Adrenal gland (tissue), 12 donors: ENCODE measurements around the gene CCL7. TPM values are rescaled to one million over a fixed set of nuclear protein-coding genes. Genes with fewer than 3 reads are reported as not detected.
A peak's percentile ranks its signal among the peaks of the same experiment; 100 is the strongest.

ENCODE experiments used
- DNase-seq, 7 donors: peaks; one replicate each; pipeline ENCODE4 v3.0.0-alpha.2; 2019 to 2020
- H3K27ac ChIP-seq, 5 donors: fragments of 200-600 bp; sonication (generic) in 4 of 5; 1 replicate in 3 of 5; 2 replicates in 2 of 5; pipeline versions ENCODE4 v1.5.1 to v1.8.0; 2016 to 2020; ENCODE audit warnings: mild to moderate bottlenecking in 1 of 5
- H3K27me3 ChIP-seq: fragments of 200-600 bp; 2 replicates; pipeline ENCODE4 v1.8.0; 2021
- H3K36me3 ChIP-seq, 2 donors: fragments of 200-600 bp; replicated peaks in 1 of 2; 1 replicate in 1 of 2; 2 replicates in 1 of 2; pipeline versions ENCODE4 v1.5.1 to v1.8.0; 2018 to 2022
- H3K4me1 ChIP-seq, 2 donors: fragments of 200-600 bp; replicated peaks in 1 of 2; 1 replicate in 1 of 2; 2 replicates in 1 of 2; pipeline versions ENCODE4 v1.5.1 to v1.8.0; 2018 to 2021
- H3K4me3 ChIP-seq, 4 donors: fragments of 200-600 bp; sonication (generic) in 3 of 4; one replicate each; pipeline ENCODE4 v1.5.1; 2016 to 2018
- H3K9me3 ChIP-seq, 3 donors: fragments of 200-600 bp; sonication (generic) in 1 of 3; replicated peaks in 1 of 3; 1 replicate in 2 of 3; 2 replicates in 1 of 3; pipeline versions ENCODE4 v1.5.1 to v1.8.0; 2016 to 2021
- POLR2A ChIP-seq, 2 donors: fragments of 450-650 bp; IDR thresholded peaks; one replicate each; pipeline ENCODE4 v1.6.1; 2017; ENCODE audit warnings: antibody characterized with exemption in 2 of 2, mild to moderate bottlenecking in 2 of 2, moderate library complexity in 1 of 2
- WGBS, 4 donors: extraction: QIAGEN DNeasy Blood & Tissue Kit in 2 of 4; methylation state at CpG; one replicate each; pipeline versions ENCODE4 v1.1.5 to v1.1.7; 2013 to 2017; 5-methylcytosine and 5-hydroxymethylcytosine counted together
- intact Hi-C, 2 donors: fragments of 100-400 bp; cut with DNase I; formaldehyde crosslinking; loops; one replicate each; pipeline versions ENCODE4 v1.14.1 to v1.15.0; 2022 to 2023
- polyA plus RNA-seq, 3 donors: library from polyadenylated mRNA; stranded (reverse); fragments of 200-250 nt in 2 of 3; fragments of 350-450 nt in 1 of 3; fragmentation: Illumina TruSeq in 1 of 3; extraction: RNeasy Lipid Tissue Mini Kit (QIAGEN cat#74804) in 1 of 3; gene quantifications; one replicate each; pipeline ENCODE4 v1.2.3, GENCODE V29; 2013 to 2014
- total RNA-seq, 9 donors: library from RNA; depleted of rRNA in 4 of 9; stranded (reverse); fragments of >200 nt in 4 of 9; fragments of 120-200 nt in 1 of 9; fragmentation: NEBNext Ultra II Directional in 1 of 9; extraction: Animal tissue kit (Norgen Biotek cat#: 25700) in 1 of 9; gene quantifications; one replicate each; pipeline versions ENCODE4 v1.1.0 to v1.2.4, GENCODE V29; 2013 to 2023
- TF ChIP-seq, protein P1 (sequence below), 6 experiments: fragments of 450-650 bp in 4 of 6; fragments of 200-600 bp in 2 of 6; sonication (generic) in 1 of 6; IDR thresholded peaks; 1 replicate in 5 of 6; 2 replicates in 1 of 6; pipeline versions ENCODE4 v1.5.1 to v1.8.0; 2016 to 2021; ENCODE audit warnings: antibody characterized with exemption in 6 of 6, mild to moderate bottlenecking in 2 of 6, moderate library complexity in 1 of 6
- donor health status: healthy with polysubstance abuse.
- donor health status: Bipolar disorder and iron deficiency.
- donor health status: DM: yes; HTN: yes; CAD: no.
- donor health status: DM: no; HTN: no; CAD: no.
- donor health status: DM: no; HTN: no; CAD: no.
- donor health status: DM: yes; HTN: yes; CAD: no.

Gene CCL7
- total and polyA plus RNA-seq, 12 donors = 0.64 to 2.2 (median 0.74) TPM; not detected in 9

DNA sequence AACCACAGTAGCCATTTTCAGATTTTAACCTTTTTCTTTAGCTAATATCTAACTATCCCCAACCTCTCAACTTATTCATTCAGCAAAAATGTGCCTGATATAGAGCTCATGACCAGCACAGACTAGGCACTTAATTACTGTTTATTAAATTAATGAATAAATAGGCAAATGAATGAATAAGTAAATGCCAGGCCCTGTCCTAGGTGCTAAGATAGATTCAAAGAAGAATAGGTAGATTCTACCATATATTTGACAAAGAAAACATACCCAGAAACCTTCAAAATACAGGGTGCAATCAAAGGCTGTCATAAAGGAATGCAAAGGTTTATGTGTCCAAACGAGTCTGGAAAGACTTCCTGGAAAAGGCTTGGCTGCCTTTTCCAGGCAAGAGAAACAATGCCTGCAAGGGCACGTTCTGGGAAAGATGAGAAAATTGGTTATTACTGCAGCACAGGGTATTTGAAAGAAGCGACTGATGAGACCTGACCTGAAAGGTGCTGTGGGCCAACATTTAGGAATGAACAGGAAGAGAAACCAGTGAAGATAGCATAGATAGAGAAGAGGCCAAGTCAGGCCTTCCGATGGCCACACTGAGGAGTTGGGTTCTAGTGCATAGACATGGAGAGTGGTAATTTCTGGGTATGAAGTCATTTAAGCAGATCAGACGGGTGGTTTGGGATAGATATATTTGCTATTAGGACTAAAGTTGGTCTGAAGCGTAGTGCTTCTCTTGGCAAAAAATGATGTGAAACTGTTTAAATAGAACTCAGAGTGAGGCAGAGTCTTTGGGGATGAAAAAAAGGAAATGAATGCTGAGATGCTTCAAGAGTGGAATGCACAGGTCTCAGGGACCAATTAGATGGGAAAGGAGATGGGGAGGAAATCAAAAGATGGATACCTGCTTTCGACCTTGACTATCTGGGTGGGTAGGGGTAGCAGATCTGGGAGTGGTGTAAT, 26.4 kb upstream of the CCL7 start:
- WGBS, 4 donors = 69 to 77% (median 75%) methylated on average over 7 of the region's 7 CpGs
- Histone ChIP-seq H3K27me3 (no peaks in the 10 kb centered on the region), H3K27ac (peak overlapping the region in 1 of 5 donors; percentile 88), H3K4me1 (peaks cover 13 to 41% of the 10 kb centered on the region in 2 donors), H3K9me3 (no peaks in the 10 kb centered on the region), H3K4me3 (no peak overlapping the region), H3K36me3 (no peaks in the 10 kb centered on the region)
- TF ChIP-seq, protein P1, sequence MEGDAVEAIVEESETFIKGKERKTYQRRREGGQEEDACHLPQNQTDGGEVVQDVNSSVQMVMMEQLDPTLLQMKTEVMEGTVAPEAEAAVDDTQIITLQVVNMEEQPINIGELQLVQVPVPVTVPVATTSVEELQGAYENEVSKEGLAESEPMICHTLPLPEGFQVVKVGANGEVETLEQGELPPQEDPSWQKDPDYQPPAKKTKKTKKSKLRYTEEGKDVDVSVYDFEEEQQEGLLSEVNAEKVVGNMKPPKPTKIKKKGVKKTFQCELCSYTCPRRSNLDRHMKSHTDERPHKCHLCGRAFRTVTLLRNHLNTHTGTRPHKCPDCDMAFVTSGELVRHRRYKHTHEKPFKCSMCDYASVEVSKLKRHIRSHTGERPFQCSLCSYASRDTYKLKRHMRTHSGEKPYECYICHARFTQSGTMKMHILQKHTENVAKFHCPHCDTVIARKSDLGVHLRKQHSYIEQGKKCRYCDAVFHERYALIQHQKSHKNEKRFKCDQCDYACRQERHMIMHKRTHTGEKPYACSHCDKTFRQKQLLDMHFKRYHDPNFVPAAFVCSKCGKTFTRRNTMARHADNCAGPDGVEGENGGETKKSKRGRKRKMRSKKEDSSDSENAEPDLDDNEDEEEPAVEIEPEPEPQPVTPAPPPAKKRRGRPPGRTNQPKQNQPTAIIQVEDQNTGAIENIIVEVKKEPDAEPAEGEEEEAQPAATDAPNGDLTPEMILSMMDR (IDR thresholded peaks at IDR 0.05) = no peak
- no peak for TF ChIP-seq POLR2A (IDR thresholded peaks at IDR 0.05)
- intact Hi-C loops = no loop called here
- no peak for DNase-seq

DNA sequence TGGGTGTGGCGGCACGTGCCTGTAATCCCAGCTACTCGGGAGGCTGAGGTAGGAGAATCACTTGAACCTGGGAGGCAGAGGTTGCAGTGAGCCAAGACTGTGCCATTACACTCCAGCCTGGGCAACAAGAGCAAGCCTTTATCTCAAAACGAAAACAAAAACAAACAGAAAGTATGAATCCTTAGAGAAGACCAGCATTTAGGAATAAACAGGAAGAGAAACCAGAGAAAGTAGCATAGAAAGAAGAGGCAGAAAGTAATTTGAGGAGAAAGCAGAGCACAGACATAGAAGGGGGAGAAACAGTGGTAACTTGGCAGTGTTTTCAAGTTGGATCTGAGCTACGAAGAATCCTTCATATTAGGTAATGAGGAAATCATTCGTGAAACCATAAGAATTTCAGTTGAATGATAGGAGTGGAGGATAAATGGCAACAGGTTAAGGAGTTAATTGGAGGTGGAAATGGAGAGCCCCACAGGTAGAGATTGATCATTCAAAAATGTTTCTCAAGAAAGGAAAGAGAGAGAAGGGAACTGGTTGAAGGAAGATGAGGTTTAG, 24.6 kb upstream of the CCL7 start:
- peak overlapping the region in 1 of 5 donors; percentile 35 for H3K27ac ChIP-seq
- no peak for DNase-seq
- TF ChIP-seq, protein P1 (IDR thresholded peaks at IDR 0.05) = no peak
- TF ChIP-seq POLR2A (IDR thresholded peaks at IDR 0.05) = no peak
- 64 to 74% (median 70%) methylated on average over 6 of the region's 6 CpGs for WGBS, 4 donors
- no peaks in the 10 kb centered on the region for H3K36me3 ChIP-seq
- intact Hi-C loops = no loop called here
- no peak overlapping the region for H3K4me3 ChIP-seq
- peaks cover 30 to 55% of the 10 kb centered on the region in 2 donors for H3K4me1 ChIP-seq
- no peaks in the 10 kb centered on the region for H3K27me3 ChIP-seq
- no peaks in the 10 kb centered on the region for H3K9me3 ChIP-seq

DNA sequence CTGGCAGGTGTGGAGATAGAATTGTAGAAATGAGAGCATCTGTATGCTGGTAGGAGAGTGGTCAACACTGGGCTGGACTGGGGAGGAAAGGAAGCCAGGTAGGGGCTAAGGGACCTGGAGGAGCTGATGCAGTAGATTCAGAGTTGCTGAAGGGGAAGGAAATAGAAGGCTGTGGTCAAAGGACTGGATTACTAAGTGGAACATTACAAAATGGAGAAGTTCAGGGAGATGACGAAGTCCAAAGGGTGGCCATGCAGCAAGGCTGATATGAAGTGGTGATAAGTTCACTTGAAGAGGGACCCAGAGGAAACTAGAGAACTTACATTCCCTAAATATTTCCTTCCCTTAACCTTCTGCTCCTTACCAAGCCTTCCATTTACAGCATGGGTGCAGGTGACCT, 23.6 kb upstream of the CCL7 start:
- DNase-seq = no peak
- Histone ChIP-seq H3K27ac (peak overlapping the region in 1 of 5 donors; percentile 42), H3K27me3 (no peaks in the 10 kb centered on the region), H3K4me3 (no peak overlapping the region), H3K36me3 (no peaks in the 10 kb centered on the region), H3K4me1 (peaks cover 33 to 55% of the 10 kb centered on the region in 2 donors), H3K9me3 (no peaks in the 10 kb centered on the region)
- intact Hi-C loops = no loop called here
- no peak for TF ChIP-seq POLR2A (IDR thresholded peaks at IDR 0.05)
- TF ChIP-seq, protein P1 (IDR thresholded peaks at IDR 0.05) = no peak
- WGBS, 4 donors = 63 to 82% (median 76%) methylated on average over 1 of the region's 1 CpG

DNA sequence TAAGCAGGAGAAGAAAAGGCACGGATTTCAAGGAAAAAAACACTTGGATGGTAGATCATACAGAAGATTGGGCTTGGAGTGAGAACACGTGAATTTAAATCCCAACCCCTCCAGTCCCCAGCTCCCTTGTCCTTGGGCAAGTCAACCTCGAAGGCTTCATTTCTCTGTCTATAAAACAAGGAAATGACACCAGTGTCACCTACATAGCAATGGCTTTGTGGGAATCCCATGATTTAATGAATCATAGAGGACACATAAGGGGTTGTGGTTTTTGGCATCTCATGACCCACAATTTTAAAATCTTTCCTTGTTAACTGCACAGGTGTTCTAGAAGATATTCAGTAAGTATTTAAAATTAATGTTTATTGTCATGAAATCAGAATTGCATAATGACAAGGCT, 23.1 kb upstream of the CCL7 start:
- DNase-seq = no peak
- 46 to 55% (median 51%) methylated on average over 3 of the region's 3 CpGs for whole genome bisulfite sequencing, 4 donors
- peak overlapping the region in 1 of 5 donors; percentile 42 for H3K27ac ChIP-seq

More for the DNA sequence above, 23.1 kb upstream of the CCL7 start:
- intact Hi-C loops = no loop called here
- H3K9me3 ChIP-seq = no peaks in the 10 kb centered on the region
- H3K36me3 ChIP-seq = no peaks in the 10 kb centered on the region
- peaks cover 34 to 55% of the 10 kb centered on the region in 2 donors for H3K4me1 ChIP-seq
- TF ChIP-seq POLR2A (IDR thresholded peaks at IDR 0.05) = no peak
- TF ChIP-seq, protein P1 (IDR thresholded peaks at IDR 0.05) = no peak
- H3K4me3 ChIP-seq = no peak overlapping the region
- no peaks in the 10 kb centered on the region for H3K27me3 ChIP-seq
